GM21619 (cell line): Measurements from ENCODE around the gene MSMP.
A peak's percentile ranks its signal among the peaks of the same experiment; 100 is the strongest.

ENCODE experiments used
- ATAC-seq: cut with Tn5 transposase; IDR thresholded peaks from one replicate; pipeline ENCODE4 v1.9.1; 2021; ENCODE audit not compliant: unreplicated experiment

MSMP gene

GRCh38 chr9:35745569-35745968 is 8.5 kb downstream of the MSMP start:
- ATAC-seq = no peak

- no peak for ATAC-seq
These were observed 10.1 kb downstream of the MSMP start for GRCh38 chr9:35743880-35744518.

GRCh38 chr9:35743452-35743851 is 10.6 kb downstream of the MSMP start:
- ATAC-seq = no peak

- no peak for ATAC-seq
These were observed 12.3 kb downstream of the MSMP start for GRCh38 chr9:35741740-35742139.

GRCh38 chr9:35740243-35740642 is 13.8 kb downstream of the MSMP start:
- ATAC-seq = no peak

GRCh38 chr9:35738924-35739323 is 15.2 kb downstream of the MSMP start:
- ATAC-seq = no peak

GRCh38 chr9:35738186-35738585 is 15.9 kb downstream of the MSMP start:
- ATAC-seq = no peak

GRCh38 chr9:35737143-35737542 is 16.9 kb downstream of the MSMP start:
- no peak for ATAC-seq

- ATAC-seq = no peak
These were observed 17.9 kb downstream of the MSMP start for GRCh38 chr9:35736201-35736633.

GRCh38 chr9:35734096-35734495 is 20.0 kb downstream of the MSMP start:
- ATAC-seq = no peak

GRCh38 chr9:35732800-35733541 is 21.1 kb downstream of the MSMP start:
- ATAC-seq = no peak

- ATAC-seq = peak; percentile 70
These were observed 21.8 kb downstream of the MSMP start, which contains the start of the genes CREB3 and TLN1 for GRCh38 chr9:35732185-35732799. Gene CREB3, plus strand, starts transcription at chr9:35732666. Its CDS starts 107 bp downstream, at chr9:35732773. Gene TLN1, minus strand, starts transcription at chr9:35732195. Its CDS starts 6,501 bp downstream, at chr9:35725694.

- no peak for ATAC-seq
These were observed 22.5 kb downstream of the MSMP start for GRCh38 chr9:35731415-35732184.

- no peak for ATAC-seq
These were observed 23.6 kb downstream of the MSMP start for GRCh38 chr9:35730486-35730854.

GRCh38 chr9:35729700-35730485 is 24.2 kb downstream of the MSMP start:
- ATAC-seq = no peak

GRCh38 chr9:35729101-35729500 is 25.0 kb downstream of the MSMP start:
- ATAC-seq = no peak

- no peak for ATAC-seq
These were observed 25.8 kb downstream of the MSMP start for GRCh38 chr9:35728041-35728971.

- no peak for ATAC-seq
These were observed 26.4 kb downstream of the MSMP start for GRCh38 chr9:35727676-35728040.

- peak; percentile 29 for ATAC-seq
These were observed 27.1 kb downstream of the MSMP start for GRCh38 chr9:35726931-35727330.
